Activated naive CD4-positive, alpha-beta T cell treated with anti-CD3 and anti-CD28 coated beads, Interleukin-2, amount 10 ng/mL, durations not matched to agents 7 days and 5 days (primary cell): ENCODE data around the gene PPDPF.
"Not testable (repeated sequence)": the region's sequence is repeated elsewhere in the genome, so short reads cannot be mapped to it uniquely, and the experiment has no call there.

Experiments used
- CTCF ChIA-PET: fragments of 350-600 bp; sonication (Branson Sonifier 250); formaldehyde crosslinking; loops from one replicate; lab custom pipeline; 2021; ENCODE audit warnings: antibody characterized with exemption; lab: Charles Lee
- DNase-seq: peaks from one replicate; pipeline ENCODE4 v3.0.0-alpha.2; 2020
- H3K27ac Mint-ChIP-seq: one replicate; pipeline ENCODE4 v1.8.0; 2021; ENCODE audit warnings: mild to moderate bottlenecking, moderate library complexity, mixed read lengths
- H3K27me3 Mint-ChIP-seq: one replicate; pipeline ENCODE4 v1.8.0; 2021; ENCODE audit warnings: mild to moderate bottlenecking, mixed read lengths
- H3K36me3 Mint-ChIP-seq: one replicate; pipeline ENCODE4 v1.8.0; 2021; ENCODE audit warnings: mixed read lengths
- H3K4me1 Mint-ChIP-seq: one replicate; pipeline ENCODE4 v1.8.0; 2021; ENCODE audit warnings: mixed read lengths
- H3K4me3 Mint-ChIP-seq: one replicate; pipeline ENCODE4 v1.8.0; 2021; ENCODE audit warnings: mild to moderate bottlenecking, moderate library complexity, mixed read lengths
- H3K9me3 Mint-ChIP-seq: one replicate; pipeline ENCODE4 v1.8.0; 2021; ENCODE audit warnings: mixed read lengths

The PPDPF gene

DNA sequence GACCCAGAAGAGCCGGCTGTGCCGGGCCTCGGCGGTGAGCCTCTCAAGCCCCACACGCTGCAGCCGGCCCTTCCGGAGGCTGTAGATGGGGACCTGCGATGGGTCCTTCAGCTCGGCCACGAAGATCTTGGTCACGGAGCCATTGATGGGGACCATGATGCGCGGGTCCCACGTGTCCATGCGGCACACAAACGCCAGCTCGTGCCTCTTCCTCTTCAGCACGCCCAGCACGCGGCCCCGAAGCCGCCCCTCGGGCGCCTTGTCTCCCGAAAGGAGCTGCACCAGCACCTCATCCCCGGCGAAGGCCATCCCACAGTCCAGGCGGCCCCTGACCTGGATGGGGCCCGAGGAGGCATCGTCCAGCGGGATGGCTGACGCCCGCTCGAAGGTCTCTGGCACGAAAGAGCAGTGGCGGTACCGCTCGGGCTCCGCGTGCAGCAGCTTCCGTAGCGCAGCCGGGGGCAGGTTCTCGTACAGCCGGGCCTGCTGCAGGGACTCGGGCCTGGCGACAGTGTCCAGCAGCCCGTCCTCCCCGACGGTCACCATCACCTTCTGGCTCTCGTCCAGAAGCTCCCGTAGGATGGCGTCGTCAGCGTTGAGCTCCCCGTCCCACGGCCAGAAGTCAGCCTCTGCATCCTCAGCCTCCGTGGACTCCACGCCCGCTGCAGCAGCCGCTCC, 44.6 kb downstream of the PPDPF start:
- no peak overlapping the region for H3K27ac Mint-ChIP-seq
- CTCF ChIA-PET = no interaction called here

DNA sequence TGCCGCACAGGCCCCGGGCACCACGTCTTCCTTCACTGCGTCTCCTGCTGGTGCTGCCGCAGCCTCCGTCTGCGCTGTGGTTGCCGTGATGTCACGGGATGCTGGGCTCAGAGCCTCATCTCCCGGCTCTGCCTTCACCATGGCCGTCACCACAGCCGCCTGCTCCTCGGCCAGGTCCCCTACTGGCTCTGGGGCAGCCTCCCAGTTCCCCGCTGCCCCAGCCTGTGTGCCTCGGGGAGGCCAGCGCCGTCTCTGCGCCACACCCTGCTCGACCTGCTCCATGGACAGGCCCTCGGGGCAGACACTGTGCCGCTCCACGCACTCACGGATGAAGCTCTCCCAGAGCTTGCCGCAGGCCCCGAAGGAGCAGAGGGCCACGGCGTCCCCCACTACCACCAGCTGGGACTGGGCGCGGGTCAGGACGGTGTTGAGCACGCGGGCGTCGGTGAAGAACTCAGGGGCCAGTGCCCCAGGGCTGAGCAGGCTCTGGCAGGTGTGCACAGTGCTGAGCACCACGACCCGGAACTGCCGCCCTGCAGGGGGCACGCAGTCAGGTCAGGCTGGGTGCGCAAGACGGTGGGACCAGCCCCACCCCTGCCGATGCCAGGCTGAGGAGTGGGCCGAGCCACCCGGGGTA, 45.3 kb downstream of the PPDPF start:
- peaks cover 44% of the 10 kb centered on the region for H3K27me3 Mint-ChIP-seq
- H3K36me3 Mint-ChIP-seq = peaks cover 1% of the 10 kb centered on the region
- H3K9me3 Mint-ChIP-seq = no peaks in the 10 kb centered on the region
- no peak overlapping the region for H3K27ac Mint-ChIP-seq
- DNase-seq = no peak
- no peak overlapping the region for H3K4me3 Mint-ChIP-seq
- H3K4me1 Mint-ChIP-seq = peaks cover 27% of the 10 kb centered on the region
- CTCF ChIA-PET = no interaction called here

More for the DNA sequence above, 44.6 kb downstream of the PPDPF start:
- Mint-ChIP-seq H3K9me3 (peaks cover 3% of the 10 kb centered on the region), H3K27me3 (peaks cover 46% of the 10 kb centered on the region), H3K4me3 (no peak overlapping the region), H3K4me1 (peaks cover 27% of the 10 kb centered on the region), H3K36me3 (peaks cover 8% of the 10 kb centered on the region)
- no peak for DNase-seq

DNA sequence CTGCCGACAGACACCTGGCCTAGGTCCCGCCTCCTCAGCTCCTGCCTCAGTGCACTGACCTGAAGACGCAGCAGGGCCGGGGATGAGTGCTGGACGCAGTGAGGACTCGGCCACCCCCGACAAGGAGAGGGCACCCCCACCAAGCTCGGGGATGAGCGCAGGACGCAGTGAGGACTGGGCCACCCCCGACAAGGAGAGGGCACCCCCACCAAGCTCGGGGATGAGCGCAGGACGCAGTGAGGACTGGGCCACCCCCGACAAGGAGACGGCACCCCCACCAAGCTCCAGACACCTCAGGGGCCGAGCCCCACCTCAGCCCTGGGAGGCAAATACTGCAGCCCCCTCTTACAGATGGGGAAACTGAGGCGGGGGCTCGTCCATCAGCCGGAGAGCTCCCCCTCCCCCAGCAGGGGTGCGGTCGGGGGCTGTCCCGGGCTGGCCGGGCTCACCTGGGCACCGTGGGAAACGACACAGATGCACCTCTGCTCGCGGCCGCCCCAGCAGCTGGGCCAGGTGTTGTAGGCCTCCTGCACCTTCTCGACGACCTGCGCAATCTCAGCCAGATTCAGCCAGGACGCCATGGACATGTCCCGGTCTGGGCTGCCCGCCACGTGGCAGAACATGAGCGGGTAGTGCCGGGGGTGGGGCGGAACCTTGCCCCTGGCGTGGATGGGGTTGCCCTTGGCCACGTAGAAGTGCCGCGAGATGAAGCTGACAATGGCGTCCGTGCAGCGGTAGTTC, 46.0 kb downstream of the PPDPF start:
- no peak for DNase-seq
- CTCF ChIA-PET = no interaction called here
- H3K9me3 Mint-ChIP-seq = no peaks in the 10 kb centered on the region
- H3K36me3 Mint-ChIP-seq = peaks cover 1% of the 10 kb centered on the region
- peaks cover 42% of the 10 kb centered on the region for H3K27me3 Mint-ChIP-seq
- H3K27ac Mint-ChIP-seq = no peak overlapping the region
- H3K4me3 Mint-ChIP-seq = no peak overlapping the region
- peaks cover 27% of the 10 kb centered on the region for H3K4me1 Mint-ChIP-seq

DNA sequence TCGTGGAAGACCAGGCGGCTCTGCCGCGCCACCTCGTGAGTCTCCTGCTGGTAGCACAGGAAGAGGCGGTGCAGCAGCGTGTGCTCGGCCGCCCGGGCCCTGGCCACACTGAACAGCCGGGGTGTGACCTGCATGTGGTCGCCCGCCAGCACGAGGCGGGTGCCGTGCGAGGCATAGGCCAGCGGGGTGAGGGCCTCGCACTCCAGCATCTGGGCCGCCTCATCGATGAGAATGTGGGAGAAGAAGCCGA, 46.5 kb downstream of the PPDPF start:
- H3K36me3 Mint-ChIP-seq = peaks cover 1% of the 10 kb centered on the region
- no peak overlapping the region for H3K4me3 Mint-ChIP-seq
- DNase-seq = no peak
- H3K27ac Mint-ChIP-seq = no peak overlapping the region
- no peaks in the 10 kb centered on the region for H3K9me3 Mint-ChIP-seq
- CTCF ChIA-PET = no interaction called here
- peaks cover 27% of the 10 kb centered on the region for H3K4me1 Mint-ChIP-seq
- H3K27me3 Mint-ChIP-seq = peaks cover 42% of the 10 kb centered on the region

DNA sequence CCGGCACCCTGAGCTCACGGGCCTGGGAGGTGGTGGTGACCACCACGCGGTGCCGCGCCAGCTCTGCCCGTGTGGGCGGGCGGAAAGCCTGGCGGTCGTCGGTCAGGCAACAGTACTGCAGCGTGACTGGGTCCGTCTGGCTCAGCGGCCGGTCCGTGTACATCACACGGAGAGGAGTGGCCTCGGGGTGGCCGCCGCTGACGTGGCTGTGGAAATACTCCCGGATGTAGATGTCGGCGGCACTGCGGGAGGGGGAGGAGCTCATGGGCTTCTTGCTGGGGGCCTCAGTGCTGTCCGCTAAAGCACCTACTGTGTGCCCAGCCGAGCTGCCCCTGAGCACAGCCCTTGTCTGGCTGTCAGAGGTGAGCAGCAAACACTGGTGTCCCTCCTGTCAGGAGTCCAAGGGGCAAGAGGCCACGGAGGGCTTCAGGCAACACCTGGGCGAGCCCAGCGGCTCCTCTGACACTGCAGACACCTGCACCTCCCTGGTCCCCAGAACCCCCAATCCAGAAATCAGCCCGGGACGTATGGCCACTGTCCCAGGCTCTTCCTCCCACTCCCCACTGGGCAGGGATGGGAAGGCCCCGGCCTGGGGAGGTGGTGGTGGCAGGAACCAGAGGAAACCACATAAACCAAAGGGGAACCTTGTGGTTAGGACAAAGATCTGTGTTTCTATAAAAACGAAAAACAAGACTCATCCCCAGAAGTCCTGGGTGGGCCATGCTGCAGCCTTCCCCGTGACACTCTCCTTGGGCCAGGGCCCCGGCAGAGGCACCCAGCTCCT, 47.0 kb downstream of the PPDPF start:
- DNase-seq = peak; percentile 72
- Mint-ChIP-seq H3K4me3 (peak overlapping the region; percentile 61), H3K27ac (peak overlapping the region; percentile 78), H3K9me3 (no peaks in the 10 kb centered on the region), H3K4me1 (peaks cover 27% of the 10 kb centered on the region), H3K36me3 (peaks cover 1% of the 10 kb centered on the region), H3K27me3 (peaks cover 42% of the 10 kb centered on the region)
- CTCF ChIA-PET = no interaction called here

DNA sequence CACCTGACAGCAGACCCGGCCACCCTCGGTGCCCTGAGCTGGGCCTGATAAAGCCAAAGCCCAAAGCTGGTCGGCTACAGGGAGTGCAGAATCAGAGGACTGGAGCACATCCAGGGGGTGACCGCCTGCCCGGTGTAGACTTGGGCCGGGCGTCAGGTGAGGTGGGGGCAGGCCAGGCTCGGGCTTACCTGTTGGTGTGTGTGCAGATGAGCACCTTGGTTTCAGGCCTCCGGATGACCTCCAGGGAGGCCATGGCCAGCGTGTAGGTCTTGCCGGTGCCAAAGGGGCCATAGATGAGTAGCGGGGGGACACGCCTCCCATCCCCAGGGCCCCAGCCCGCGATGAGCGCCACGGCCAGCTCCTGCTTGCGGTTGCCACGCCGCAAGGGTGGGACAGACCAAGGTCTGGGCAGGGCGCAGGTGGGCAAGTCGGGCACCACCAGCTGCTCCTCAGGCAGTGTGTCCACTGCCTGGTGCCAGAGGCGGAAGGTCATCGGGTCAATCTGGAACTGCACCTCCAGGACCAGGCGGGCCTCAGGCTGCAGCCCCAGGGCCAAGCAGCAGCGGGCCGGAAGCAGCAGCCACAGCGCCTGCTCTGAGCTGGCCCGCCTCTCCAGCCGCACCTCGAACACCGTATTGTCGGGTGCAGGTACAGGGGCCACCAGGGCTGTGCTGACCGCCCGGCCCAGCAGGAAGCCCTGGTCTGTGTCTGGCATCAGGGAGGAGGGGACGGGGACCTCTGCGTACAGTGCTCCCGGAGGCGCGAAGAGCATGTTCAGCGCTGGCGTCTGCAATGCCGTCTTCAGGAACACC, 47.8 kb downstream of the PPDPF start:
- peak; percentile 39 for DNase-seq

DNA sequence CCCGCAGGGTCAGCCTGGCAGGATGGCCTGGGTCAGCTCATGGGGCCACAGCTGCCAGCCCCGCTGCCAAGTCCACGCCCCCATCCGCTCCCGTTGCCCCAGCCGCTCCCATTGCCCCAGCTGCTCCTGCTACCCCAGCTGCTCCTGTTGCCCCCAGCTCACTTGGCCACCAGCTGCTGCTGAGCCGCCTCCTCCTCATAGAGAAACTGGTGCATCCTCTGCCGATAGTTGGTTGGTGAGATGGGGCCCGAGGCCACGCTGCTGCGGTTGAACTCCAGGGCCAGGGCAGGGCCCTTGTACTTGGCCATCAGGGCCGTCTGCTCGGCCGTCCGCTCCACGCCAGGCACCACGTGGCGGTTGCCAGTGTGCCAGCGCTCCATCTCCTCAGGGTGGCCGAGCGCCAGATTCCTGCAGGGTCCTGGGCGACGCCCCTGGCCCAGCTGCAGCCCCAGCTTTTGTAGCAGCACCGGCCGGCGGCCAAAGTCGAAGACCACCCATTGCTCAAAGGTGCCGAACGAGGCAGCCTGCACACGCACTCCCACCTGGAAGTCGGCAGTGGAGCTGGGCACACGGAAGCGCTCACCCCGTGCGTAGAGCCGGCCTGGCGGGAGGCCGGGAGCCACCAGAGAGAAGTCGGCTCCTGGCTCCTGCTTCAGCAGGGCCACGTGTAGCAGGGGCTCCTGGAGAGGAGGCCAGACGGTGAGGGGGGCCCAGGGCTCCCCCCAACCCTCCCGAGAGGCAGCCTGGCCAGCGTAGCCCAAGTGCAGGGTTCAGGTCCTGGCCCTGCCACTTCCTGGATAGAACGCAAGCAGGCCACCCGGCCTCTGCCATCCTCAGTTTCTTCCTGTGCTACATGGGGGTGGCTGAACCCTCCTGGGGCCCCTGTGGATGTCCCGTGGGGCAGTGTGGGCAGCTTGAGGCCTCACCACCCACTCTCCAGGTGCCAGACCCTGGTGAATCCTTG, 48.7 kb downstream of the PPDPF start:
- no peaks in the 10 kb centered on the region for H3K9me3 Mint-ChIP-seq
- H3K27ac Mint-ChIP-seq = no peak overlapping the region
- no peak overlapping the region for H3K4me3 Mint-ChIP-seq
- peaks cover 46% of the 10 kb centered on the region for H3K27me3 Mint-ChIP-seq
- H3K4me1 Mint-ChIP-seq = peaks cover 29% of the 10 kb centered on the region
- CTCF ChIA-PET = no interaction called here
- H3K36me3 Mint-ChIP-seq = peaks cover 1% of the 10 kb centered on the region
- peak; percentile 38 for DNase-seq

More for the DNA sequence above, 47.8 kb downstream of the PPDPF start:
- CTCF ChIA-PET = no interaction called here
- peaks cover 27% of the 10 kb centered on the region for H3K4me1 Mint-ChIP-seq
- H3K4me3 Mint-ChIP-seq = peak overlapping the region; percentile 61
- peaks cover 1% of the 10 kb centered on the region for H3K36me3 Mint-ChIP-seq
- peak overlapping the region; percentile 78 for H3K27ac Mint-ChIP-seq
- peaks cover 42% of the 10 kb centered on the region for H3K27me3 Mint-ChIP-seq
- H3K9me3 Mint-ChIP-seq = no peaks in the 10 kb centered on the region

DNA sequence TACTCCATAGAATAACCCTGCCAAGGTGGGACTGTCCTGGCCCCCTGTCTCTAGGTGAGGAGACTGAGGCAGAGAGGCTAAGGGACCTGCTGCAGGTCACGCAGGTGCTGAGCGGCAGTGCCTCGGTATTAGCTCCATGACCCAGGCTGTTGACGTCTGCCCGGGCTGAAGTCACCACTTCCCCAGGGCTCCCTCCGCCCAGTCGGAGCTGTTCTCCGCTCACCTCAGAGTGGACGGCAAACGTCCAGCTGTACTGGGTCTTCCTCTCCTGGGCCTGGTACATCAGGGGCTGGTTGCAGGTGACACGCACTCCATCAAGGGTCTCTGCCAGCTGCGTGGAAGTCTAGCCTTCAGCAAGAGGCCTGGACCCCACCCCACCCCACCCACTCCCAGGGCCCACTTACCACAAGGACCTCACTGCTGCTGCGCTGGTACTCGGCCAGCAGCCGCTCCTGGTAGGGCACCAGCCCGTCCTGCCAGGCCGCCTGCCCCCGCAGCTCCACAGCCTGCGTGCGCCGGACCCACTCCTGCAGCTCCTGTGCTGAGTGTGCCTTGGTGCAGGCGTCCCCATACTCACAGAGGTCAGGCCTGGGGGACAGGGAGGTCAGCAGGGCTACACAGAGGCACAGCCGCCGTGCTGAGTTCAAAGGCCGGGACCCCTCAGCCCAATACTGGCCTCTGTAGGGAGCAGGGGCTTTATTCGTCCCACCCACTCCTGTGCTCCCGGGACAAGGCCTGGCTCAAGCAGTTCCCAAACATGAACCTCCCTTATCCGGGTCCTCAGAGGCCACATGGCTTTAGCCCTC, 49.9 kb downstream of the PPDPF start:
- CTCF ChIA-PET = no interaction called here
- no peak for DNase-seq
- peaks cover 29% of the 10 kb centered on the region for H3K4me1 Mint-ChIP-seq
- no peak overlapping the region for H3K27ac Mint-ChIP-seq
- no peak overlapping the region for H3K4me3 Mint-ChIP-seq
- H3K9me3 Mint-ChIP-seq = no peaks in the 10 kb centered on the region
- peaks cover 54% of the 10 kb centered on the region for H3K27me3 Mint-ChIP-seq
- H3K36me3 Mint-ChIP-seq = peaks cover 1% of the 10 kb centered on the region

DNA sequence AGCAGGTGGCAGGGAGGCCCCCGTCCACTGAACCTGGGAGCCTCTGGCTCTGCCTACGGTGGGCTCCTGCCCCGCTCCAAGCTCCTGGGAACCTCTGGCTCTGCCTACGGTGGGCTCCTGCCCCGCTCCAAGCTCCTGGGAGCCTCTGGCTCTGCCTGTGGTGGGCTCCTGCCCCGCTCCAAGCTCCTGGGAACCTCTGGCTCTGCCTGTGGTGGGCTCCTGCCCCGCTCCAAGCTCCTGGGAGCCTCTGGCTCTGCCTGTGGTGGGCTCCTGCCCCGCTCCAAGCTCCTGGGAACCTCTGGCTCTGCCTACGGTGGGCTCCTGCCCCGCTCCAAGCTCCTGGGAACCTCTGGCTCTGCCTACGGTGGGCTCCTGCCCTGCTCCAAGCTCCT, 50.5 kb downstream of the PPDPF start:
- Mint-ChIP-seq H3K4me1 (peaks cover 29% of the 10 kb centered on the region), H3K27me3 (peaks cover 54% of the 10 kb centered on the region)
- CTCF ChIA-PET, H3K4me3 Mint-ChIP-seq, H3K36me3 Mint-ChIP-seq, H3K9me3 Mint-ChIP-seq, H3K27ac Mint-ChIP-seq, DNase-seq: not testable (repeated sequence)
